Measurements from ENCODE around the gene GATA5.
A peak's percentile ranks its signal among the peaks of the same experiment; 100 is the strongest.

The GATA5 gene, protein sequence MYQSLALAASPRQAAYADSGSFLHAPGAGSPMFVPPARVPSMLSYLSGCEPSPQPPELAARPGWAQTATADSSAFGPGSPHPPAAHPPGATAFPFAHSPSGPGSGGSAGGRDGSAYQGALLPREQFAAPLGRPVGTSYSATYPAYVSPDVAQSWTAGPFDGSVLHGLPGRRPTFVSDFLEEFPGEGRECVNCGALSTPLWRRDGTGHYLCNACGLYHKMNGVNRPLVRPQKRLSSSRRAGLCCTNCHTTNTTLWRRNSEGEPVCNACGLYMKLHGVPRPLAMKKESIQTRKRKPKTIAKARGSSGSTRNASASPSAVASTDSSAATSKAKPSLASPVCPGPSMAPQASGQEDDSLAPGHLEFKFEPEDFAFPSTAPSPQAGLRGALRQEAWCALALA

GRCh38 chr20:62475772-62476055 is at the start of gene GATA5:
GATA5 (minus strand) TSS chr20:62475995; CDS start chr20:62475521, 474 bp downstream.
- TF ChIP-seq, protein P1, sequence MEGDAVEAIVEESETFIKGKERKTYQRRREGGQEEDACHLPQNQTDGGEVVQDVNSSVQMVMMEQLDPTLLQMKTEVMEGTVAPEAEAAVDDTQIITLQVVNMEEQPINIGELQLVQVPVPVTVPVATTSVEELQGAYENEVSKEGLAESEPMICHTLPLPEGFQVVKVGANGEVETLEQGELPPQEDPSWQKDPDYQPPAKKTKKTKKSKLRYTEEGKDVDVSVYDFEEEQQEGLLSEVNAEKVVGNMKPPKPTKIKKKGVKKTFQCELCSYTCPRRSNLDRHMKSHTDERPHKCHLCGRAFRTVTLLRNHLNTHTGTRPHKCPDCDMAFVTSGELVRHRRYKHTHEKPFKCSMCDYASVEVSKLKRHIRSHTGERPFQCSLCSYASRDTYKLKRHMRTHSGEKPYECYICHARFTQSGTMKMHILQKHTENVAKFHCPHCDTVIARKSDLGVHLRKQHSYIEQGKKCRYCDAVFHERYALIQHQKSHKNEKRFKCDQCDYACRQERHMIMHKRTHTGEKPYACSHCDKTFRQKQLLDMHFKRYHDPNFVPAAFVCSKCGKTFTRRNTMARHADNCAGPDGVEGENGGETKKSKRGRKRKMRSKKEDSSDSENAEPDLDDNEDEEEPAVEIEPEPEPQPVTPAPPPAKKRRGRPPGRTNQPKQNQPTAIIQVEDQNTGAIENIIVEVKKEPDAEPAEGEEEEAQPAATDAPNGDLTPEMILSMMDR (IDR thresholded peaks at IDR 0.05): no peak
- Histone ChIP-seq H3K27ac (no peak within 1 kb of the TSS), H3K4me3 (peak within 1 kb of the TSS; percentile 63)
- DNase-seq (ENCODE audit: low spot score): no peak

GRCh38 chr20:62525014-62525413 is 49.2 kb upstream of the GATA5 start:
- H3K4me3 ChIP-seq: no peak overlapping the region
- no peak for DNase-seq (ENCODE audit: low spot score)
- no peak overlapping the region for H3K27ac ChIP-seq
- TF ChIP-seq, protein P1 (IDR thresholded peaks at IDR 0.05): no peak

GRCh38 chr20:62524505-62524911 is 48.7 kb upstream of the GATA5 start:
- no peak overlapping the region for H3K27ac ChIP-seq
- TF ChIP-seq, protein P1 (IDR thresholded peaks at IDR 0.05): no peak
- H3K4me3 ChIP-seq: no peak overlapping the region
- no peak for DNase-seq (ENCODE audit: low spot score)

GRCh38 chr20:62523473-62524203 is 47.8 kb upstream of the GATA5 start:
- H3K4me3 ChIP-seq: no peak overlapping the region
- DNase-seq (ENCODE audit: low spot score): no peak
- H3K27ac ChIP-seq: no peak overlapping the region
- TF ChIP-seq, protein P1 (IDR thresholded peaks at IDR 0.05): no peak

- TF ChIP-seq, protein P1 (IDR thresholded peaks at IDR 0.05): no peak
- no peak for DNase-seq (ENCODE audit: low spot score)
- Histone ChIP-seq H3K27ac (no peak overlapping the region), H3K4me3 (no peak overlapping the region)
Observed at GRCh38 chr20:62522748-62523396, 47.1 kb upstream of the GATA5 start.

GRCh38 chr20:62519826-62520225 is 44.0 kb upstream of the GATA5 start:
- TF ChIP-seq, protein P1 (IDR thresholded peaks at IDR 0.05): no peak

More at GRCh38 chr20:62519826-62520225, 44.0 kb upstream of the GATA5 start:
- DNase-seq (ENCODE audit: low spot score): no peak
- Histone ChIP-seq H3K27ac (no peak overlapping the region), H3K4me3 (no peak overlapping the region)
